ENCODE data around the gene FUBP3. TPM values are rescaled to one million over a fixed set of nuclear protein-coding genes. Genes with fewer than 3 reads are reported as not detected.

The FUBP3 gene
- polyA plus RNA-seq, 1 experiment = 31.2 TPM

GRCh38 chr9:130563797-130564196 lies 15.6 kb upstream of the FUBP3 start:
- no peak overlapping the region for H3K4me3 ChIP-seq (ENCODE audit: low read depth, low read length)
- ChIA-PET POLR2A (interaction anchor here (0.7 kb wide), 1 partner anchor 513 kb away, joined by 3 read pairs; no protein-coding TSS in a partner anchor), CTCF (no interaction called here)
- DNase-seq (ENCODE audit: low read depth, low spot score) = no peak
- H3K27ac ChIP-seq (ENCODE audit: low read depth, low read length) = no peak overlapping the region
- no peaks in the 10 kb centered on the region for H3K9me3 ChIP-seq (ENCODE audit: control insufficient read depth, insufficient read depth, low read length)
- TF ChIP-seq CTCF (IDR thresholded peaks at IDR 0.05; ENCODE audit: low read depth, low read length) = no peak
- peaks cover 6% of the 10 kb centered on the region for H3K27me3 ChIP-seq (ENCODE audit: control insufficient read depth, insufficient read depth, low read length)

- ChIA-PET CTCF (interaction anchor here (0.6 kb wide), 1 partner anchor 118 kb away, joined by 3 read pairs; no protein-coding TSS in a partner anchor), POLR2A (interaction anchor here (0.7 kb wide), 1 partner anchor 1818 kb away, joined by 3 read pairs; no protein-coding TSS in a partner anchor)
- Histone ChIP-seq H3K9me3 (ENCODE audit: control insufficient read depth, insufficient read depth, low read length) (no peaks in the 10 kb centered on the region), H3K27ac (ENCODE audit: low read depth, low read length) (no peak overlapping the region), H3K4me3 (ENCODE audit: low read depth, low read length) (no peak overlapping the region), H3K27me3 (ENCODE audit: control insufficient read depth, insufficient read depth, low read length) (peaks cover 2% of the 10 kb centered on the region)
- DNase-seq (ENCODE audit: low read depth, low spot score) = no peak
- TF ChIP-seq CTCF (IDR thresholded peaks at IDR 0.05; ENCODE audit: low read depth, low read length) = no peak
Measured at GRCh38 chr9:130565792-130566191, 13.6 kb upstream of the FUBP3 start.

GRCh38 chr9:130570208-130570607 lies 9.2 kb upstream of the FUBP3 start:
- no peak overlapping the region for H3K4me3 ChIP-seq (ENCODE audit: low read depth, low read length)
- TF ChIP-seq CTCF (IDR thresholded peaks at IDR 0.05; ENCODE audit: low read depth, low read length) = no peak
- H3K27ac ChIP-seq (ENCODE audit: low read depth, low read length) = no peak overlapping the region
- DNase-seq (ENCODE audit: low read depth, low spot score) = no peak
- ChIA-PET POLR2A (interaction anchor here (0.7 kb wide), 1 partner anchor 696 kb away, joined by 4 read pairs; no protein-coding TSS in a partner anchor), CTCF (interaction anchor here (1.2 kb wide), 1 partner anchor 19 kb away, joined by 7 read pairs; no protein-coding TSS in a partner anchor)
- no peaks in the 10 kb centered on the region for H3K27me3 ChIP-seq (ENCODE audit: control insufficient read depth, insufficient read depth, low read length)
- no peaks in the 10 kb centered on the region for H3K9me3 ChIP-seq (ENCODE audit: control insufficient read depth, insufficient read depth, low read length)

GRCh38 chr9:130575514-130575913 lies 3.9 kb upstream of the FUBP3 start:
- POLR2A ChIA-PET = no interaction called here
- TF ChIP-seq CTCF (IDR thresholded peaks at IDR 0.05; ENCODE audit: low read depth, low read length) = no peak
- CTCF ChIA-PET = no interaction called here
- Histone ChIP-seq H3K27me3 (ENCODE audit: control insufficient read depth, insufficient read depth, low read length) (no peaks in the 10 kb centered on the region), H3K4me3 (ENCODE audit: low read depth, low read length) (no peak overlapping the region), H3K9me3 (ENCODE audit: control insufficient read depth, insufficient read depth, low read length) (no peaks in the 10 kb centered on the region), H3K27ac (ENCODE audit: low read depth, low read length) (no peak overlapping the region)
- no peak for DNase-seq (ENCODE audit: low read depth, low spot score)

GRCh38 chr9:130576176-130576575 lies 3.2 kb upstream of the FUBP3 start:
- Histone ChIP-seq H3K27me3 (ENCODE audit: control insufficient read depth, insufficient read depth, low read length) (no peaks in the 10 kb centered on the region), H3K27ac (ENCODE audit: low read depth, low read length) (no peak overlapping the region), H3K4me3 (ENCODE audit: low read depth, low read length) (no peak overlapping the region), H3K9me3 (ENCODE audit: control insufficient read depth, insufficient read depth, low read length) (no peaks in the 10 kb centered on the region)
- POLR2A ChIA-PET = no interaction called here
- CTCF ChIA-PET = no interaction called here
- DNase-seq (ENCODE audit: low read depth, low spot score) = no peak
- TF ChIP-seq CTCF (IDR thresholded peaks at IDR 0.05; ENCODE audit: low read depth, low read length) = no peak

Measured in AG04450 (cell line).